Astrocyte (in vitro differentiated cells and primary cell): ENCODE results near the gene MYCBP2. TPM values are rescaled to one million over a fixed set of nuclear protein-coding genes. Genes with fewer than 3 reads are reported as not detected.

Experiments used
- DNase-seq: peaks from one replicate; pipeline ENCODE4 v3.0.0-alpha.2; 2010; ENCODE audit warnings: low read depth
- FAIRE-seq: peaks from 2 replicates; lab custom pipeline; 2011; peaks lifted over from hg19 to GRCh38; lab: Jason Lieb, UNC
- H2AFZ ChIP-seq: 2 replicates; pipeline ENCODE4 v1.6.0; 2012; ENCODE audit warnings: low read depth, low read length, inconsistent platforms
- H3K27ac ChIP-seq: 2 replicates; pipeline ENCODE4 v1.5.1; 2011; ENCODE audit warnings: low read depth, low read length, inconsistent platforms
- H3K27me3 ChIP-seq: 2 replicates; pipeline ENCODE4 v1.6.0; 2011; ENCODE audit warnings: low read length, inconsistent platforms; ENCODE audit not compliant: insufficient read depth
- H3K36me3 ChIP-seq: 2 replicates; pipeline ENCODE4 v1.5.1; 2011; ENCODE audit warnings: low read length, inconsistent platforms; ENCODE audit not compliant: insufficient read depth
- H3K4me1 ChIP-seq: 2 replicates; pipeline ENCODE4 v1.5.1; 2011; ENCODE audit warnings: low read length, inconsistent platforms; ENCODE audit not compliant: insufficient read depth
- H3K4me2 ChIP-seq: 2 replicates; pipeline ENCODE4 v1.6.0; 2012; ENCODE audit warnings: low read length, inconsistent platforms
- H3K4me3 ChIP-seq: 2 replicates; pipeline ENCODE4 v1.5.1; 2011; ENCODE audit warnings: low read depth, mild to moderate bottlenecking, low read length, inconsistent platforms; ENCODE audit not compliant: insufficient read depth
- H3K79me2 ChIP-seq: 2 replicates; pipeline ENCODE4 v1.6.0; 2012; ENCODE audit warnings: mild to moderate bottlenecking, low read length, inconsistent platforms; ENCODE audit not compliant: insufficient read depth
- H3K9ac ChIP-seq: 2 replicates; pipeline ENCODE4 v1.6.0; 2012; ENCODE audit warnings: mild to moderate bottlenecking, low read length, inconsistent platforms
- H3K9me3 ChIP-seq: 2 replicates; pipeline ENCODE4 v1.5.1; 2012; ENCODE audit warnings: low read depth, mild to moderate bottlenecking, low read length, inconsistent platforms; ENCODE audit not compliant: insufficient read depth
- H4K20me1 ChIP-seq: 2 replicates; pipeline ENCODE4 v1.6.0; 2012; ENCODE audit warnings: low read length, inconsistent platforms; ENCODE audit not compliant: insufficient read depth
- H3K27ac Mint-ChIP-seq: one replicate; pipeline ENCODE4 v1.8.0; 2021; ENCODE audit warnings: mild to moderate bottlenecking, mixed read lengths; ENCODE audit not compliant: unreplicated experiment
- H3K27me3 Mint-ChIP-seq: one replicate; pipeline ENCODE4 v1.8.0; 2021; ENCODE audit warnings: low read depth, mixed read lengths; ENCODE audit not compliant: unreplicated experiment
- H3K36me3 Mint-ChIP-seq: one replicate; pipeline ENCODE4 v1.8.0; 2021; ENCODE audit warnings: low read depth, mixed read lengths; ENCODE audit not compliant: unreplicated experiment
- H3K4me1 Mint-ChIP-seq: one replicate; pipeline ENCODE4 v1.8.0; 2021; ENCODE audit warnings: low read depth, mixed read lengths; ENCODE audit not compliant: unreplicated experiment
- H3K4me3 Mint-ChIP-seq: one replicate; pipeline ENCODE4 v1.8.0; 2021; ENCODE audit warnings: mild to moderate bottlenecking, moderate library complexity, mixed read lengths; ENCODE audit not compliant: unreplicated experiment
- H3K9me3 Mint-ChIP-seq: one replicate; pipeline ENCODE4 v1.8.0; 2021; ENCODE audit warnings: mild to moderate bottlenecking, mixed read lengths; ENCODE audit not compliant: unreplicated experiment
- EZH2 ChIP-seq: IDR thresholded peaks from 2 replicates; pipeline ENCODE4 v1.6.1; 2012; ENCODE audit warnings: mild to moderate bottlenecking, low read length, inconsistent platforms; ENCODE audit not compliant: insufficient read depth
- total RNA-seq: library from RNA; stranded (reverse); gene quantifications from 2 replicates; pipeline ENCODE4 v1.2.1, GENCODE V29; 2021
- TF ChIP-seq, protein P1 (sequence below): IDR thresholded peaks from 2 replicates; pipeline ENCODE4 v1.5.1; 2011; ENCODE audit warnings: low read depth, mild to moderate bottlenecking, inconsistent platforms, low read length, moderate library complexity; ENCODE audit not compliant: insufficient read depth

Gene MYCBP2
- total RNA-seq, 1 donor from 2014 or later = 72.3 TPM

DNA sequence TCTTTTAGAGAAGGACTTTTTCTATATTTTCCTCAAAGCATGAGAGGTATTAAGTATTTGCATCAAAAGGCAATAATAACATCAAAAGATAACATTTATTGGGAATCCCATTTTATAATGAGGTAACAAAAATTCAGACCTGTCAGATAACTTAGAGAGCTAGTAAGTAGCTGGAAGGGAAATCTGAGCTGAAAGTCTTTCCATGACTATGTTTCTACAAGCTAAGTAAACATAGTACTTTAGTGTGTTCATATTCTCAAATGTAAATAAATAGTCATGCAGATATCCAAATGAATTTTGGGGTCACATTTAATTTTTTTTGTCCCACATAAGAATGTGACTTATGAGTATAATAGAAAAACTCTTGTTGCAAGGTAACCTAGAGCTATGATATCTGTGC is 212.6 kb downstream of the MYCBP2 start:
- no peaks in the 10 kb centered on the region for H3K27me3 Mint-ChIP-seq
- H3K4me3 Mint-ChIP-seq = no peak overlapping the region
- peaks cover 18% of the 10 kb centered on the region for H3K36me3 Mint-ChIP-seq
- no peaks in the 10 kb centered on the region for H3K27me3 ChIP-seq
- H3K4me2 ChIP-seq = no peak overlapping the region
- DNase-seq (no peak), FAIRE-seq (peak; percentile 5)
- H3K9me3 ChIP-seq = no peaks in the 10 kb centered on the region
- H3K27ac Mint-ChIP-seq = no peak overlapping the region
- no peak for TF ChIP-seq EZH2
- TF ChIP-seq, protein P1, sequence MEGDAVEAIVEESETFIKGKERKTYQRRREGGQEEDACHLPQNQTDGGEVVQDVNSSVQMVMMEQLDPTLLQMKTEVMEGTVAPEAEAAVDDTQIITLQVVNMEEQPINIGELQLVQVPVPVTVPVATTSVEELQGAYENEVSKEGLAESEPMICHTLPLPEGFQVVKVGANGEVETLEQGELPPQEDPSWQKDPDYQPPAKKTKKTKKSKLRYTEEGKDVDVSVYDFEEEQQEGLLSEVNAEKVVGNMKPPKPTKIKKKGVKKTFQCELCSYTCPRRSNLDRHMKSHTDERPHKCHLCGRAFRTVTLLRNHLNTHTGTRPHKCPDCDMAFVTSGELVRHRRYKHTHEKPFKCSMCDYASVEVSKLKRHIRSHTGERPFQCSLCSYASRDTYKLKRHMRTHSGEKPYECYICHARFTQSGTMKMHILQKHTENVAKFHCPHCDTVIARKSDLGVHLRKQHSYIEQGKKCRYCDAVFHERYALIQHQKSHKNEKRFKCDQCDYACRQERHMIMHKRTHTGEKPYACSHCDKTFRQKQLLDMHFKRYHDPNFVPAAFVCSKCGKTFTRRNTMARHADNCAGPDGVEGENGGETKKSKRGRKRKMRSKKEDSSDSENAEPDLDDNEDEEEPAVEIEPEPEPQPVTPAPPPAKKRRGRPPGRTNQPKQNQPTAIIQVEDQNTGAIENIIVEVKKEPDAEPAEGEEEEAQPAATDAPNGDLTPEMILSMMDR = no peak
- peaks cover 11% of the 10 kb centered on the region for H3K4me1 Mint-ChIP-seq
- H3K36me3 ChIP-seq = peaks cover 2% of the 10 kb centered on the region
- no peaks in the 10 kb centered on the region for H4K20me1 ChIP-seq
- H2AFZ ChIP-seq = no peak overlapping the region
- H3K4me1 ChIP-seq = no peaks in the 10 kb centered on the region
- H3K9me3 Mint-ChIP-seq = peaks cover 12% of the 10 kb centered on the region
- H3K9ac ChIP-seq = no peak overlapping the region
- H3K79me2 ChIP-seq = no peaks in the 10 kb centered on the region
- no peak overlapping the region for H3K4me3 ChIP-seq
- H3K27ac ChIP-seq = no peak overlapping the region

DNA sequence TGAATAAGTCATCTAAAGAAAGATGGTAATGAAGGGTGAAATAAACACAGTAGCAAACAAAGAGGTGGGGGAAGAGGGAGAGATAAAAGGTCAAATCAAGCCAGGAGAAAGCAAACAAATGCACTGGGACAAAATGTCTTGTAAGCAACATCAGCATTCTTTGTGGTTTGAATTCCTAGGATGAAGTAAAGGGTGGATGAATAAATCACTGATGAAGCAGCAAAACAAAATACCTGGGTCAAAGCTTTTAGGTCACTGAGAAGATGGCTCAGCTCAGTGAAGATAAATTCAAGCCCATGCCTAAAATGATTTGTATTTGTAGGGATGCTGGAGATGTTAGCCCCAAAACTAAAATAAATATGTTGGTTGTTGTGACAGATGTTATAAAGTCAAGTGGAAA is 213.4 kb downstream of the MYCBP2 start:
- H2AFZ ChIP-seq = no peak overlapping the region
- no peaks in the 10 kb centered on the region for H3K79me2 ChIP-seq
- Mint-ChIP-seq H3K4me1 (peaks cover 11% of the 10 kb centered on the region), H3K9me3 (peaks cover 12% of the 10 kb centered on the region), H3K27me3 (no peaks in the 10 kb centered on the region), H3K27ac (no peak overlapping the region), H3K36me3 (peaks cover 20% of the 10 kb centered on the region), H3K4me3 (no peak overlapping the region)
- DNase-seq (peak; percentile 6), FAIRE-seq (no peak)
- no peak overlapping the region for H3K9ac ChIP-seq
- H3K4me1 ChIP-seq = no peaks in the 10 kb centered on the region
- H3K27me3 ChIP-seq = no peaks in the 10 kb centered on the region
- no peak overlapping the region for H3K4me3 ChIP-seq
- H3K4me2 ChIP-seq = no peak overlapping the region
- no peak overlapping the region for H3K27ac ChIP-seq
- H3K36me3 ChIP-seq = peaks cover 2% of the 10 kb centered on the region
- no peaks in the 10 kb centered on the region for H3K9me3 ChIP-seq
- no peaks in the 10 kb centered on the region for H4K20me1 ChIP-seq
- TF ChIP-seq EZH2 = no peak
- TF ChIP-seq, protein P1 = no peak

DNA sequence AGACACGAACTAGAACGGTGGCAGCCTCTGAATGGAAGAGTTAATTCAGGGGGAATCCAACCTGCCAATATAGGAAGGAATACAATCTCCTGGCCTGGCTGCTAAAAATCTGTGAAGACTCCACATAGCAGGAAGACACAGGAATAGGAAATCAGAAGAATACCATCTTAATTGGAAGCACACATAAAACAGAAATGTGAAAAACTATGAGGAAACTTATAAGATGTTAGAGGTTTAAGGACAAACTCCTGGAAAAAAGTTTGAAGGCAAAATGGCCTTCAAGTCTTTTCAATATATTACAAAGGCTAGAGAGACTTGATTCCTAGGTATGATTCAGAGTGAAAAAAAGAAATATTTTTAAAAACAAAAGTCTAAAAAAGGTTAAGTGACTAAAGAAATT is 221.8 kb downstream of the MYCBP2 start:
- H3K4me3 ChIP-seq = no peak overlapping the region
- H3K27ac ChIP-seq = no peak overlapping the region
- no peak overlapping the region for H3K4me2 ChIP-seq
- DNase-seq = no peak
- Mint-ChIP-seq H3K27ac (no peak overlapping the region), H3K36me3 (peaks cover 14% of the 10 kb centered on the region), H3K9me3 (peaks cover 3% of the 10 kb centered on the region), H3K4me3 (no peak overlapping the region), H3K4me1 (no peaks in the 10 kb centered on the region), H3K27me3 (no peaks in the 10 kb centered on the region)
- no peak overlapping the region for H3K9ac ChIP-seq
- FAIRE-seq = no peak
- H3K27me3 ChIP-seq = no peaks in the 10 kb centered on the region
- no peak for TF ChIP-seq EZH2
- TF ChIP-seq, protein P1 = no peak
- H3K4me1 ChIP-seq = no peaks in the 10 kb centered on the region
- H3K36me3 ChIP-seq = no peaks in the 10 kb centered on the region
- H4K20me1 ChIP-seq = no peaks in the 10 kb centered on the region
- no peaks in the 10 kb centered on the region for H3K9me3 ChIP-seq
- H2AFZ ChIP-seq = no peak overlapping the region
- H3K79me2 ChIP-seq = no peaks in the 10 kb centered on the region
